HFF-Myc (cell line): Measurements from ENCODE around the gene RSAD2.

Experiments
- DNase-seq: peaks from one replicate; pipeline ENCODE4 v3.0.0-alpha.2; 2011; ENCODE audit warnings: low read depth; ENCODE audit errors: extremely low read depth
- H3K4me3 ChIP-seq: replicated peaks from 2 replicates; pipeline ENCODE4 v1.5.1; 2011; ENCODE audit warnings: low read depth, mild to moderate bottlenecking, control low read depth, low read length
- CTCF ChIP-seq: IDR thresholded peaks from 2 replicates; pipeline ENCODE4 v1.5.1; 2012; ENCODE audit warnings: mild to moderate bottlenecking, low read depth, low read length, control low read depth; ENCODE audit errors: missing control alignments

The RSAD2 gene

GRCh38 chr2:6863792-6864191 is 13.8 kb upstream of the RSAD2 start:
- no peak for DNase-seq

GRCh38 chr2:6864231-6864754 is 13.3 kb upstream of the RSAD2 start:
- no peak overlapping the region for H3K4me3 ChIP-seq
- no peak for DNase-seq
- TF ChIP-seq CTCF: no peak

More at GRCh38 chr2:6863792-6864191, 13.8 kb upstream of the RSAD2 start:
- no peak overlapping the region for H3K4me3 ChIP-seq
- no peak for TF ChIP-seq CTCF

DNA sequence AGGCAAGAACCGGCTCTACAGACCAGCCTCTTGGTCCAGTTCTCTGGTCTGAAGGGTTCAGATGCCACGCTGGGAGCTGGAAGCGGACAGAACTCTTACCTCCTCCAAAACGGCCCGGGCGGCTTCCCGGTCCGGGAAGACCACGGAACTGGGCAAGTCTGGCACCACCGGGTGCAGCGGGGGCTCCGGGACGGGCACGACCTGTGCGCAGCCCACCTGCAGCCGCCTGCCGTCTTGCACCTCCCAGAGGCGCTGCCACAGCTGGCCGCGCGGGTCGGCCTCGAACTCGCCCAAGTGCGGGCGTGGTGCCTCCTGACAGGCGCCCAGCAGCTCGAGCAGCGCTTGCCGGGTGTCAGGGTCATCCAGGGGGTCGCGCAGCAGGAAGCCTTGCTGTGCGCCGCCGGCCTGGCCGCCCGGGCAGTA is 12.6 kb upstream of the RSAD2 start:
- DNase-seq: no peak
- no peak for TF ChIP-seq CTCF
- peak overlapping the region; percentile 48 for H3K4me3 ChIP-seq

DNA sequence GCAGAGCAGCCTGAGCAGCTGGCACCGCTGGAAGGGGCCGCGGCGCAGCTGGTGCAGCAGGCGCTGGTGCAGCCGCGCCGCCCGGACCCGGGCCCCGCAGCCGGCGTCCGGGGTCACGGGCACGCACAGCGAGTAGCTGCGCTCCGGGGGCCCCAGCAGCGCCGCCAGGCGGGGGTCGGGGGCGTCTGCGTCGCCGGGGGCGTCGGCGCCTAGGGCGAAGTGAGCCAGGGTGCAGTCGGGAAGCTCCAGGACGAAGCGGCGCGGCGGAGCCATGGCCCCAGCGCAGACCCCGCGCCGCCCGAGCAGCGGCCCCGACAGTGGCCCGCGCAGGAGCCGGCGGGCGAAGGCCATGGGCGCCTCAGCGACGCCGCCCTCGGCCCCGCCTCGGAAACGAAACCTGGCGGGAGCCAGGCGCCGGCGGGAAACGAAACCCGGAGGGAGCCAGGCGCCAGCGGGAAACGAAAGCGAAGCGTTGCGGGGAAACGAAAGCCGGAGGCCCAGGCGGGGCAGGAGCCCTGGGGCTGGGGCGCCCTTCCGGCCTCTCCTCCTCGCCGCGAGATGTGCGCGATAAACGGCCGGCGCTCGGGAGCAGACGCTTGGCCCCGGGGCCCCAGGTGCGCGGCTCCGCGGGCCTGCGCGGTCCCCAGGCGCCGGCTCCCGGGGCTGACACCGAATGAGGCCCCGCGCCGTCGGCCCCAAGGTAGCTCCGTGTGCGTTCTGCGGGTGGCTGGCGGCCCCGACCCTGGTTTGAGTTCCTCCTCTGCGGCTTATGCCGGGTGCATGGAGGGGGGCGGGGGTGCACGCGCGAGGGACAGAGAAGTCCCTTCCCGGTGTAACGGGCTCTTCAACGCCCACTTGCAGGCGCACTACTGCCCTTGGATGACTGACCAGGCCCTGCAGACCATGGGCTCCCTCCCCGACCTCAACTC is 12.0 kb upstream of the RSAD2 start, which contains the start of gene CMPK2:
CMPK2 (minus strand) TSS at position 562 of the 929 bp plus-strand sequence; CDS start at position 351, 211 bp downstream.
- DNase-seq: no peak
- H3K4me3 ChIP-seq: peak within 1 kb of the TSS; percentile 48
- no peak for TF ChIP-seq CTCF

DNA sequence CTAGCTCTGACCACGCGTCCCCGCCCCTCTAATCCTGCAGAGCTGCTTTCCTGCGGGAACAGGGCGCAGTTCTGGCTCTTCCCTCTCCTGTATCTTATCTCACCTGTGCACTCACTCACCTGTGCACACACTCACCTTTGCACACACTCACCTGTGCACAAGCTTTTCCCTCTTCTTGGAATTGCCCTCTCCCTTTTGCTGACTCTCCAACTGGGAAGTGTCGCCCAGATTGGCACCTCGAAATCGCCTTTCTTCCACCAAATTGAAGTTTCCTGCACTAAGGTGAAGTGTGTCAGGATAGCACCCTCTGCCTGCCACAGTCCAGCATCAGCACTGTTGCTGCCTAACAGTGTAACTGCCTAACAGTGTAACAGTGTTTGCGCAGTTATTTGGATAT is 11.3 kb upstream of the RSAD2 start:
- DNase-seq: no peak
- H3K4me3 ChIP-seq: peak overlapping the region; percentile 48
- peak; percentile 7 for TF ChIP-seq CTCF

DNA sequence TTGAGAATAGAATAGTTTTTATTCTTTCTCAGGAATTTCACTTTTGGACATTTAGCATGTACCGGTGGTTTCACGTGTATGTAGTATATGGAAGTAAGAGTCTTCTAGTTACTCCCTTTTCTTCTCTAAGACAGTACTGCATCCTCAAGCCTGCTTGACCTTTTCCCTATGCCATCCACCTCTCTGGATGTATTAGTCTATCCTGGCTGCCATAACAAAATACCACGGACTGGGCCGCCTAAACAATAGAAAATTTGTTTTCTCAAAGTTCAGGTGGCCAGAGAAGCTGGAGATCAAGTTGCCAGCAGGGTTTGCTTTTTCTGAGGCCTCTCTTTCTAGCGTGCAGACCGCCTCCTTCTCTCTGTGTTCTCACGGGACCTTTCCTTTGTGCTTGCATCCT is 10.6 kb upstream of the RSAD2 start:
- TF ChIP-seq CTCF: no peak
- DNase-seq: no peak
- no peak overlapping the region for H3K4me3 ChIP-seq
